ENCODE measurements around the gene ZNF709.

- TF ChIP-seq CTCF (conservative IDR thresholded peaks at IDR 0.05 in 1 of 2, IDR thresholded peaks at IDR 0.05 in 1 of 2; ENCODE audit: low read depth in 1 of 2, low read length in 2 of 2) (peak in 1 of 2 donors; percentile 3), EZH2 (IDR thresholded peaks at IDR 0.05; ENCODE audit: low read length, missing control alignments) (no peak)
Measured at GRCh38 chr19:12521996-12522395, 37.4 kb upstream of the ZNF709 start.
